HepG2 (cell line): ENCODE measurements around the gene SMTNL1. TPM values are rescaled to one million over a fixed set of nuclear protein-coding genes. Genes with fewer than 3 reads are reported as not detected.

Experiments
- ADNP ChIP-seq: sonication (generic); formaldehyde crosslinking; IDR thresholded peaks from 2 replicates; pipeline ENCODE4 v1.4.0; 2020; ENCODE audit warnings: missing genetic modification reagents
- FOXK1 ChIP-seq: sonication (generic); formaldehyde crosslinking; IDR thresholded peaks from 2 replicates; pipeline ENCODE4 v1.4.0; 2020; ENCODE audit warnings: low read depth, missing genetic modification reagents, borderline replicate concordance
- KDM1A ChIP-seq: IDR thresholded peaks from 2 replicates; pipeline ENCODE4 v1.6.1; 2016; ENCODE audit warnings: missing compliant biosample characterization
- KLF13 ChIP-seq: sonication (generic); formaldehyde crosslinking; IDR thresholded peaks from 2 replicates; pipeline ENCODE4 v1.4.0; 2020; ENCODE audit warnings: mild to moderate bottlenecking, missing genetic modification reagents
- RFXANK ChIP-seq: IDR thresholded peaks from 2 replicates; pipeline ENCODE4 v1.6.1; 2016
- SAFB2 ChIP-seq: sonication (generic); formaldehyde crosslinking; IDR thresholded peaks from 2 replicates; pipeline ENCODE4 v1.5.1; 2020; ENCODE audit warnings: missing genetic modification reagents, low read depth, mild to moderate bottlenecking, borderline replicate concordance
- SOX13 ChIP-seq, 3 experiments: fragments of 450-650 bp in 1 of 3; sonication (generic) in 1 of 3; formaldehyde crosslinking in 1 of 3; IDR thresholded peaks in 2 of 3; conservative IDR thresholded peaks in 1 of 3; 2 replicates each; pipeline versions ENCODE4 v1.5.0 to v1.6.1; 2016 to 2020; ENCODE audit warnings: antibody characterized with exemption in 1 of 3, mild to moderate bottlenecking in 1 of 3, missing compliant biosample characterization in 1 of 3, missing genetic modification reagents in 1 of 3, moderate library complexity in 1 of 3
- SP1 ChIP-seq, 2 experiments: fragments of 450-650 bp in 1 of 2; sonication (generic) in 1 of 2; formaldehyde crosslinking in 1 of 2; IDR thresholded peaks; 2 replicates each; pipeline versions ENCODE4 v1.4.0 to v1.6.1; 2016 to 2020; ENCODE audit warnings: missing genetic modification reagents in 1 of 2
- ZNF232 ChIP-seq: sonication (generic); formaldehyde crosslinking; IDR thresholded peaks from 2 replicates; pipeline ENCODE4 v1.4.0; 2020; ENCODE audit warnings: missing genetic modification reagents, borderline replicate concordance
- ZNF34 ChIP-seq: sonication (generic); formaldehyde crosslinking; IDR thresholded peaks from 2 replicates; pipeline ENCODE4 v1.4.0; 2020; ENCODE audit warnings: mild to moderate bottlenecking, missing genetic modification reagents, borderline replicate concordance
- ZSCAN20 ChIP-seq: sonication (generic); formaldehyde crosslinking; IDR thresholded peaks from 2 replicates; pipeline ENCODE4 v1.4.0; 2020; ENCODE audit warnings: missing genetic modification reagents, mild to moderate bottlenecking, borderline replicate concordance
- polyA plus RNA-seq, 8 experiments: library from polyadenylated mRNA; depleted of rRNA in 3 of 8; stranded (reverse) in 7 of 8; unstranded in 1 of 8; fragments of >200 nt; fragmentation: Illumina TruSeq in 4 of 8; extraction: Trizol in 4 of 8; gene quantifications; 2 replicates each; pipeline versions ENCODE4 v1.2.1 to v1.2.3, GENCODE V29; 2011 to 2016; ENCODE audit warnings: low read depth in 4 of 8, missing spikeins in 1 of 8, mixed read lengths in 1 of 8; ENCODE audit not compliant: insufficient read depth in 1 of 8
- total RNA-seq, 5 experiments: library from RNA; depleted of rRNA; stranded (reverse); fragments of >200 nt; fragmentation: Illumina TruSeq; extraction: Trizol; gene quantifications; 2 replicates each; pipeline ENCODE4 v1.2.3, GENCODE V29; 2016; ENCODE audit warnings: low read depth in 1 of 5
- TF ChIP-seq, protein P1 (sequence below), 2 experiments: sonication (generic) in 1 of 2; formaldehyde crosslinking in 1 of 2; IDR thresholded peaks; 2 replicates each; pipeline versions ENCODE4 v1.6.1 to v1.9.0; 2014 to 2022; ENCODE audit warnings: antibody characterized with exemption in 1 of 2, borderline replicate concordance in 1 of 2, inconsistent platforms in 1 of 2, low read depth in 1 of 2, missing genetic modification reagents in 1 of 2

SMTNL1 gene
- total and polyA plus RNA-seq, 2 of the 13 experiments (the other 11 are each of a cell fraction or from before 2014, with no cell fraction given): 0.04 TPM; not detected in 1

DNA sequence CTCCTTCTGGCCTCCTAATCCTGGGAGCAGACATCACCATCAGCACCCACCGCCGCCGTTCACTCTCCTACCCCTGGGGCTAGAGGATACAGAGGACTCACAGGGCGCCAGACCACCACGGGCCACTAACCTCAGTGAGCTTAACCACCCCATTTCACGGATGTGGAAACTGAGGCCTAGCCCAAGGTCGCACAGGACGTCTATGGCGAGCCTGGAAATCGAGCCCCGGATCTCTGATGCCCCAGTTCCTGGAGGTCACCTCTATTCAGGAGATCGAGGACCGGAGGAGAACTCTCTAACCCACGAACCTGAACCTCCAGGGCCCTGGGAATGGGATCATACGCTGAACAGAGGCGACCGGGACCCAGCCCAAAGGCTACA lies 7.2 kb upstream of the SMTNL1 start (continued):
- TF ChIP-seq, protein P1, sequence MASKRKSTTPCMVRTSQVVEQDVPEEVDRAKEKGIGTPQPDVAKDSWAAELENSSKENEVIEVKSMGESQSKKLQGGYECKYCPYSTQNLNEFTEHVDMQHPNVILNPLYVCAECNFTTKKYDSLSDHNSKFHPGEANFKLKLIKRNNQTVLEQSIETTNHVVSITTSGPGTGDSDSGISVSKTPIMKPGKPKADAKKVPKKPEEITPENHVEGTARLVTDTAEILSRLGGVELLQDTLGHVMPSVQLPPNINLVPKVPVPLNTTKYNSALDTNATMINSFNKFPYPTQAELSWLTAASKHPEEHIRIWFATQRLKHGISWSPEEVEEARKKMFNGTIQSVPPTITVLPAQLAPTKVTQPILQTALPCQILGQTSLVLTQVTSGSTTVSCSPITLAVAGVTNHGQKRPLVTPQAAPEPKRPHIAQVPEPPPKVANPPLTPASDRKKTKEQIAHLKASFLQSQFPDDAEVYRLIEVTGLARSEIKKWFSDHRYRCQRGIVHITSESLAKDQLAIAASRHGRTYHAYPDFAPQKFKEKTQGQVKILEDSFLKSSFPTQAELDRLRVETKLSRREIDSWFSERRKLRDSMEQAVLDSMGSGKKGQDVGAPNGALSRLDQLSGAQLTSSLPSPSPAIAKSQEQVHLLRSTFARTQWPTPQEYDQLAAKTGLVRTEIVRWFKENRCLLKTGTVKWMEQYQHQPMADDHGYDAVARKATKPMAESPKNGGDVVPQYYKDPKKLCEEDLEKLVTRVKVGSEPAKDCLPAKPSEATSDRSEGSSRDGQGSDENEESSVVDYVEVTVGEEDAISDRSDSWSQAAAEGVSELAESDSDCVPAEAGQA (IDR thresholded peaks at IDR 0.05; ENCODE audit: low read depth): 0 out of 2 replicates have a peak, but pooled peaks have one; percentile 10
- TF ChIP-seq, protein P1 (CRISPR knock-in tag; IDR thresholded peaks at IDR 0.05; ENCODE audit: borderline replicate concordance): no peak
- TF ChIP-seq FOXK1 (CRISPR knock-in tag) (no peak), ZSCAN20 (CRISPR knock-in tag) (0 out of 2 replicates have a peak, but pooled peaks have one; percentile 25), ADNP (CRISPR knock-in tag) (peak; percentile 82), ZNF232 (CRISPR knock-in tag) (no peak), SOX13 (IDR thresholded peaks at IDR 0.05) (no peak), SOX13 (CRISPR knock-in tag; conservative IDR thresholded peaks at IDR 0.05 in 1 of 2, IDR thresholded peaks at IDR 0.05 in 1 of 2) (no peak), RFXANK (CRISPR knock-in tag) (no peak), SAFB2 (CRISPR knock-in tag) (0 out of 2 replicates have a peak, but pooled peaks have one; percentile 35), KLF13 (CRISPR knock-in tag) (no peak), ZNF34 (CRISPR knock-in tag) (no peak), SP1 (IDR thresholded peaks at IDR 0.05) (no peak), SP1 (CRISPR knock-in tag; IDR thresholded peaks at IDR 0.05) (no peak), KDM1A (peak; percentile 92)
- TF ChIP-seq, all 625 proteins: peak for 16
